ENCODE results near the gene DACH1.

The DACH1 gene

GRCh38 chr13:71437704-71438103, 429.3 kb downstream of the DACH1 start:
- in situ Hi-C loops (cut with HindIII; ENCODE audit: low sequenced_read_pairs): no loop called here

GRCh38 chr13:71430681-71431080, 436.3 kb downstream of the DACH1 start:
- in situ Hi-C loops (cut with HindIII; ENCODE audit: low sequenced_read_pairs): no loop called here

- in situ Hi-C loops (cut with HindIII; ENCODE audit: low sequenced_read_pairs): no loop called here
Measured at GRCh38 chr13:71417205-71417604, 449.8 kb downstream of the DACH1 start.

GRCh38 chr13:71412231-71412630, 454.8 kb downstream of the DACH1 start:
- in situ Hi-C loops (cut with HindIII; ENCODE audit: low sequenced_read_pairs): no loop called here

- in situ Hi-C loops (cut with HindIII; ENCODE audit: low sequenced_read_pairs): no loop called here
Measured at GRCh38 chr13:71408416-71408815, 458.6 kb downstream of the DACH1 start.

DNA sequence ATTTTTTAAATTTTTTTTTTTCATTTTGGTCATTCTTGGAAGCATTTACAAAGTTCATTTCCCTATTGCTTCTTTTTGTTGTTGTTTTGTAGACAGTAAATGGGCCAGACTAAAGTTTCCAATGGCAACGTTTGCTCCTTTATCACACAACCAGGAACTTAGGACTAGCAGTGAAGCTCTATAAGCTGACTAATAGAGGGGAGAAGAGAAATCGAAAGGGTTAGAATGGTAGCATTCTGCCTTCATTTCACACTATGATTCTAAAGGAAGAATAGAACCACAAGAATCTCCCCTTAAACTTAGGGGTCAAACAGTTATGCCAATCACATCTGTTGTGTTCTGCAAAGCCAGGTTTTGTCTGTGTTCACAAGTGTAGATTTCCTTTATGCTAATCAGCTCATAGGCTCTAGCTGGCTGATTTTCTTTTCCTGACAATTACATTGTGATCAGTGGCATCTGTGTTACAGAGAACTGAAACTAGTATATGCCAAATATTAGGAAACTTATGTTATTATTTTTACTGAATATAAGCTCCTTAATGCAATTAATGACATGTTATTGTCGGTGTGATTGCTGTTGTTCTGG, 467.3 kb downstream of the DACH1 start:
- in situ Hi-C loops (cut with HindIII; ENCODE audit: low sequenced_read_pairs): no loop called here

GRCh38 chr13:71396149-71396548, 470.9 kb downstream of the DACH1 start:
- in situ Hi-C loops (cut with HindIII; ENCODE audit: low sequenced_read_pairs): no loop called here

- in situ Hi-C loops (cut with HindIII; ENCODE audit: low sequenced_read_pairs): no loop called here
Measured at GRCh38 chr13:71395053-71395452, 472.0 kb downstream of the DACH1 start.

- in situ Hi-C loops (cut with HindIII; ENCODE audit: low sequenced_read_pairs): no loop called here
Measured at GRCh38 chr13:71394176-71394575, 472.8 kb downstream of the DACH1 start.

Data from endothelial cell of hepatic sinusoid (primary cell).